PFSK-1 (cell line): ENCODE data around the gene CPHXL.

Experiments
- FOXP2 ChIP-seq: optimal IDR thresholded peaks from 2 replicates; pipeline ENCODE3; 2011; ENCODE audit warnings: borderline replicate concordance, control low read depth, inconsistent platforms; ENCODE audit not compliant: insufficient read depth; ENCODE audit errors: extremely low read length, extremely low read depth
- POLR2AphosphoS5 ChIP-seq: IDR thresholded peaks from 2 replicates; pipeline ENCODE4 v1.6.1; 2012; ENCODE audit warnings: low read depth, mild to moderate bottlenecking, control low read depth, low read length, moderate library complexity
- SIN3A ChIP-seq: IDR thresholded peaks from 2 replicates; pipeline ENCODE4 v1.6.1; 2012; ENCODE audit warnings: mild to moderate bottlenecking, low read length, moderate library complexity, borderline replicate concordance; ENCODE audit not compliant: insufficient read depth
- TAF1 ChIP-seq: IDR thresholded peaks from 2 replicates; pipeline ENCODE4 v1.6.1; 2012; ENCODE audit warnings: low read length, control low read depth, borderline replicate concordance; ENCODE audit not compliant: insufficient read depth
- TF ChIP-seq, protein P1 (sequence below), 2 experiments: IDR thresholded peaks; 2 replicates each; pipeline versions ENCODE4 v1.6.1 to v1.8.0; 2011 to 2012; ENCODE audit warnings: low read depth in 2 of 2, low read length in 2 of 2, control low read depth in 1 of 2, inconsistent platforms in 1 of 2, mild to moderate bottlenecking in 1 of 2, moderate library complexity in 1 of 2; ENCODE audit not compliant: insufficient read depth in 1 of 2

Gene CPHXL

DNA sequence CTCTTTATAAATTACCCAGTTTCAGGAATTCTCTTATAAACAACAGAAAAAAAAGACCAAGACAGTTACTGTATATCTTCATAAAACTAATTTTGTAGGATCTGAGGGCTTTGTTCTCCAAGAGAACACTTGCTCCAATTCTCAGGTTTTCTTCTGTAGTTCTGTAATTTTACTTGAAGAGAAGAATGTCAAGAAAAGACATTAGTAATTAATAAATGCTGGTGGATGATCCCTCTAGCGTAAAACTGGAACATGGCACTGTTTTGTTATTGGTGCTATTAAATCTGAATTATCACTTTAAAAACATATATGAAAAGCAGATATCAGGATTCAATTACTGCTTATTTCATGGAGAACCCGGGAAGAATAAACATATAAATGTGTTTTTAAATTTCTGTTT, 36.5 kb upstream of the CPHXL start:
- TF ChIP-seq TAF1: no peak
- TF ChIP-seq FOXP2: no peak
- TF ChIP-seq SIN3A: no peak
- TF ChIP-seq POLR2AphosphoS5: no peak
- TF ChIP-seq, protein P1, sequence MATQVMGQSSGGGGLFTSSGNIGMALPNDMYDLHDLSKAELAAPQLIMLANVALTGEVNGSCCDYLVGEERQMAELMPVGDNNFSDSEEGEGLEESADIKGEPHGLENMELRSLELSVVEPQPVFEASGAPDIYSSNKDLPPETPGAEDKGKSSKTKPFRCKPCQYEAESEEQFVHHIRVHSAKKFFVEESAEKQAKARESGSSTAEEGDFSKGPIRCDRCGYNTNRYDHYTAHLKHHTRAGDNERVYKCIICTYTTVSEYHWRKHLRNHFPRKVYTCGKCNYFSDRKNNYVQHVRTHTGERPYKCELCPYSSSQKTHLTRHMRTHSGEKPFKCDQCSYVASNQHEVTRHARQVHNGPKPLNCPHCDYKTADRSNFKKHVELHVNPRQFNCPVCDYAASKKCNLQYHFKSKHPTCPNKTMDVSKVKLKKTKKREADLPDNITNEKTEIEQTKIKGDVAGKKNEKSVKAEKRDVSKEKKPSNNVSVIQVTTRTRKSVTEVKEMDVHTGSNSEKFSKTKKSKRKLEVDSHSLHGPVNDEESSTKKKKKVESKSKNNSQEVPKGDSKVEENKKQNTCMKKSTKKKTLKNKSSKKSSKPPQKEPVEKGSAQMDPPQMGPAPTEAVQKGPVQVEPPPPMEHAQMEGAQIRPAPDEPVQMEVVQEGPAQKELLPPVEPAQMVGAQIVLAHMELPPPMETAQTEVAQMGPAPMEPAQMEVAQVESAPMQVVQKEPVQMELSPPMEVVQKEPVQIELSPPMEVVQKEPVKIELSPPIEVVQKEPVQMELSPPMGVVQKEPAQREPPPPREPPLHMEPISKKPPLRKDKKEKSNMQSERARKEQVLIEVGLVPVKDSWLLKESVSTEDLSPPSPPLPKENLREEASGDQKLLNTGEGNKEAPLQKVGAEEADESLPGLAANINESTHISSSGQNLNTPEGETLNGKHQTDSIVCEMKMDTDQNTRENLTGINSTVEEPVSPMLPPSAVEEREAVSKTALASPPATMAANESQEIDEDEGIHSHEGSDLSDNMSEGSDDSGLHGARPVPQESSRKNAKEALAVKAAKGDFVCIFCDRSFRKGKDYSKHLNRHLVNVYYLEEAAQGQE (IDR thresholded peaks at IDR 0.05; ENCODE audit: insufficient read depth in 1 of 2, low read depth in 2 of 2, low read length in 2 of 2): no peak

DNA sequence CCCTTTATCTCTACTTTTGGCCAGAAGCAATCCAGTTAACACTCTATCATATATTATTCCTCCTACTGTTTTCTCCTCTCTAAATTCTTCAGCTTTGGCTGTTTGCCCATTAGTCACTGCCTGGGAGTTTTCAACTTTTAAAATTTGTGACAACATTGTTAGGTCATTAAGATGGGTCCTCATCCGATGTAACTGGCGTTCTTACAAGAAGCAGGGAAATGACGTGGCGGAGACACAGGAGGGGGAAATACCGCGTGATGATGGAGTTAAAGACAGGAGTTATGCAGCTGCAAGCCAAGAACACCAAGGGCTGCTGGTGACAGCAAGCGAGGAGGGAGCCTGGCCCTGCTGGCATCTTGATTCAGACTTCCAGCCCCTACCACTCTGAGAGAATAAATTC, 34.8 kb upstream of the CPHXL start:
- TF ChIP-seq SIN3A (no peak), POLR2AphosphoS5 (no peak), FOXP2 (no peak), TAF1 (no peak)
- TF ChIP-seq, protein P1 (IDR thresholded peaks at IDR 0.05; ENCODE audit: insufficient read depth in 1 of 2, low read depth in 2 of 2, low read length in 2 of 2): no peak

DNA sequence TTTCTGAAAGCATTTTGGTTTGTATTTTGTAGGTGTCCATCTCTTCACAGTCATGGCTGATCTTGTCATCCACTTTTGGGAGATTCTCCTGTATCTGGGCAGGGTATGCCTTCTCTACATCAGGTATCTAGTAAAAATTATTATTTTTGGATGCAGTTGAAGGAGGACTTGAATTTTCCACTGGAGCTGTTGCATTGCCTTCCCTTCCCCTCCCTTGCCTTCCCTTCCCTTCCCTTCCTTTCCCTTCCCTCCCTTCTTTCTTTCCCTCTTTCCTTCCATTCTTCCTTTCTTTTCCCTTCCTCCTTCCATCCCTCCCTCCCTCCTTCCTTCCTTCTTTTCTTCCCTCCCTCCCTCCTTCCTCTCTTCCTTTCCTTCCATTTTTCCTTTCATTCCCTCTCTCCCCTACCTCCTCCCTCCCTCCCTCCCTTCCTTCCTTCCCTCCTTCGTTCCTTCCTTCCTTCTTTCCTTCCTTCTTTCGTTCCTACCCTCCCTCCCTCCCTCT, 33.8 kb upstream of the CPHXL start:
- TF ChIP-seq FOXP2 (no peak), SIN3A (no peak), POLR2AphosphoS5 (no peak), TAF1 (no peak)
- TF ChIP-seq, protein P1 (IDR thresholded peaks at IDR 0.05; ENCODE audit: insufficient read depth in 1 of 2, low read depth in 2 of 2, low read length in 2 of 2): no peak

DNA sequence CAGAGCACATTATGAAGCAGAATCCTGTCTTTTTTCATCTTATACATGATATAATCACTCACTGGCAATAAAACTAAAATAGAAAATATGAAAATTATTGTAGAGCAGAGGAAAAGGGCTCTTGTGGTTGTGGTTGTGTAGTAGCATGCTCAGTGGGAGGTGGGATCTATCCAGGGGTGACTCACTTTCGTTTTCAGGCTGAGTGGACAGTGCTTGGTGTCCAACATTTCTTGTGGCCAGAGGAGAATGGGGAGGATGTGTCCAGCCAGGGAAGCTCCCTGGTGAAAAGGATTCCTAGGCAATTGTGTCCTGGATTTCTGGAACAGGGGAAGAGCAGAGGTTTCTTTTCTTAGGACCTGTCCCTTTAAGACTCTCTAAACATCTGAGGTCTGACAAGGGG, 31.9 kb upstream of the CPHXL start:
- no peak for TF ChIP-seq FOXP2
- no peak for TF ChIP-seq POLR2AphosphoS5
- no peak for TF ChIP-seq SIN3A
- TF ChIP-seq TAF1: no peak
- TF ChIP-seq, protein P1 (IDR thresholded peaks at IDR 0.05; ENCODE audit: insufficient read depth in 1 of 2, low read depth in 2 of 2, low read length in 2 of 2): no peak

DNA sequence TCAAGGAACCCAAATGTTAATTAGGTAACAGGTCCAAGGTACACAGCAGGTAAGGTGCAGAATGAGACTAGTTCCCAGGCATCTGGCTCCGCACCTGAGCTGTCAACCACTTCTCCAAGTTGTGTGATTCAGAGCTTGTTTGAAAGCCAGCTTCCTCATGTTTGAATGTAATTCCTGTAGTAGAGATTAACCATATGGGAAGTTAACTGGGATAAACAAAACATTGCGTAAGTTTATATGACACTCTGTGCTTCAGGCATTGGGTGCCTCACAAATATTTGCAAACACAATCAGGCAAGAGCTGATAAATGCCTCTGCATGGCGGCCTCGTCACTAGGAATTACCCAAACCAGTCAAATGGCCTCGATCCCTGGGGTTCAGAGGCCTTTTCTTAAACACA, 27.9 kb upstream of the CPHXL start:
- TF ChIP-seq TAF1 (no peak), FOXP2 (no peak), SIN3A (no peak), POLR2AphosphoS5 (no peak)
- TF ChIP-seq, protein P1 (IDR thresholded peaks at IDR 0.05; ENCODE audit: insufficient read depth in 1 of 2, low read depth in 2 of 2, low read length in 2 of 2): no peak
